RWPE1 (cell line): ENCODE data around the gene SLCO1A2.
"Not testable (repeated sequence)": the region's sequence is repeated elsewhere in the genome, so short reads cannot be mapped to it uniquely, and the experiment has no call there.

Experiments
- CTCF ChIA-PET: fragments of 350-600 bp; sonication (Branson Sonifier 250); formaldehyde crosslinking; extraction: SDS; loops from one replicate; lab custom pipeline; 2021; lab: Yijun Ruan, JAX
- POLR2A ChIA-PET: fragments of 400-600 bp; formaldehyde crosslinking; extraction: SDS; loops from one replicate; lab custom pipeline; 2020; ENCODE audit warnings: antibody characterized with exemption; ENCODE audit not compliant: low non-redundant PET; lab: Yijun Ruan, JAX
- DNase-seq: peaks from one replicate; pipeline ENCODE4 v3.0.0; 2012; ENCODE audit warnings: low spot score
- H3K27ac ChIP-seq: fragments of 450-650 bp; 2 replicates; pipeline ENCODE4 v1.5.1; 2017
- CTCF ChIP-seq: fragments of 450-650 bp; conservative IDR thresholded peaks from 2 replicates; pipeline ENCODE4 v1.5.1; 2017; ENCODE audit warnings: low read depth, mild to moderate bottlenecking

Gene SLCO1A2

GRCh38 chr12:21334771-21335325 is at the start of gene SLCO1A2:
SLCO1A2 (minus strand) TSS chr12:21334917; CDS start chr12:21334647, 270 bp downstream.
- POLR2A ChIA-PET, result no interaction called here
- no peak for TF ChIP-seq CTCF
- no peak for DNase-seq
- no peak within 1 kb of the TSS for H3K27ac ChIP-seq
- CTCF ChIA-PET, result no interaction called here

- ChIA-PET CTCF (no interaction called here), POLR2A (no interaction called here)
- no peak for TF ChIP-seq CTCF
- no peak overlapping the region for H3K27ac ChIP-seq
- DNase-seq, result no peak
These were observed 49.5 kb upstream of the SLCO1A2 start for GRCh38 chr12:21384261-21384660.

- H3K27ac ChIP-seq, DNase-seq, POLR2A ChIA-PET, CTCF ChIA-PET: not testable (repeated sequence)
These were observed 46.6 kb upstream of the SLCO1A2 start for GRCh38 chr12:21381320-21381719.

GRCh38 chr12:21379218-21379617 is 44.5 kb upstream of the SLCO1A2 start:
- no peak overlapping the region for H3K27ac ChIP-seq
- ChIA-PET CTCF (interaction anchor here (0.6 kb wide), 1 partner anchor 138 kb away, joined by 3 read pairs; no protein-coding TSS in a partner anchor), POLR2A (no interaction called here)
- no peak for DNase-seq
- TF ChIP-seq CTCF, result no peak

- POLR2A ChIA-PET, result no interaction called here
- TF ChIP-seq CTCF, result no peak
- no peak for DNase-seq
- CTCF ChIA-PET, result interaction anchor here (0.6 kb wide), 1 partner anchor 194 kb away, joined by 3 read pairs; no protein-coding TSS in a partner anchor
- no peak within 1 kb of the TSS for H3K27ac ChIP-seq
These were observed 37.9 kb upstream of the SLCO1A2 start, which contains the start of gene IAPP for GRCh38 chr12:21372602-21373001. IAPP (plus strand) TSS chr12:21372902; CDS start chr12:21373352, 450 bp downstream.

- H3K27ac ChIP-seq, result no peak overlapping the region
- no peak for DNase-seq
- ChIA-PET CTCF (no interaction called here), POLR2A (no interaction called here)
- TF ChIP-seq CTCF, result no peak
These were observed 36.2 kb upstream of the SLCO1A2 start for GRCh38 chr12:21370845-21371449.
